Activated CD4-positive, alpha-beta T cell treated with anti-CD3 and anti-CD28 coated beads, Interleukin-2, amount 50 U/mL, for 24 hours (primary cell): ENCODE results near the gene SLAIN1.
A peak's percentile ranks its signal among the peaks of the same experiment; 100 is the strongest.
"Not testable (repeated sequence)": the region's sequence is repeated elsewhere in the genome, so short reads cannot be mapped to it uniquely, and the experiment has no call there.

Source experiments
- DNase-seq, 2 donors: peaks; one replicate each; pipeline ENCODE4 v3.0.0-alpha.2; 2020; ENCODE audit warnings: low read depth in 1 of 2, low spot score in 1 of 2

SLAIN1 gene

DNA sequence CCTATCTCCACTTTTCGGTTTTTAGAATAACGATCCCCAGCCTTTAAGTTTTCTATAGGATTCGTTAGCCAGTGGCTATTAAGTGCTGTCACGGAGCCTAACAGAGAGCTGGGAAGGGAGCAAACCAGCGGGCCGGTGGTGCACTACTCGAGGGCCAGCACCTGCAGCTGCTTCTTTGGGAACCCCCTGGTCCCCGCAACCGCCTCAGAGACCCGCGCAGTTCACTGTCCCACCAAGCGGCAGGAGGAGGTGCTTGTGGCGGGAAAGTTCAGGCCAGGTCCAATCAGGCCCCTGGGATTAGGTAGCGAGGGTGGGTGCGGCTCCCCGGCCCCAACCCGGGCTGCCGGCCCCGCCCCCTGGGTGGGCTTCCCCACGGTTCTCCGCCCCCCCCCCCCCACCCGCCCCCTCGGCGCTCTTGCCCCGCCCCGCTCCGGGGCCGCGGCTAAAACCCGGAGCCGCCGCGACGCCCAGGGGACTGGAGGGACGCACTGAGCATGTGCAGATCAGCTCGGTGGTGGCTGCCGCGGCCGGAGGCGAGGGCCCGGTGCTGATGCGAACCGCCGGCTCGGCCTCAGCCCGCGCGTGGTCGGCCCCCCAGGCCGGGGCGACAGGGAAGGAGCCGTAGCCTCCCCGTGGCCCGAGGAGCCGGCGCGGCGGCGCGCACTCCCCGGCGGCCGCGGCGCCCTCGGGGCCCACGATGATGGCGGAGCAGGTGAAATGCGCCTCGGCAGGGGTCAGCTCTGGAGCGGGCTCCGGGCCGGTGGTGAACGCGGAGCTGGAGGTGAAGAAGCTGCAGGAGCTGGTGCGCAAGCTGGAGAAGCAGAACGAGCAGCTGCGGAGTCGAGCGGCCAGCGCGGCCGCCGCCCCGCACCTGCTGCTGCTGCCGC is at the start of gene SLAIN1:
Gene SLAIN1, plus strand, starts transcription at position 471 of the 887 bp plus-strand sequence. Its CDS starts 227 bp downstream, at position 698.
- peak; percentile 56 to 76 for DNase-seq

DNA sequence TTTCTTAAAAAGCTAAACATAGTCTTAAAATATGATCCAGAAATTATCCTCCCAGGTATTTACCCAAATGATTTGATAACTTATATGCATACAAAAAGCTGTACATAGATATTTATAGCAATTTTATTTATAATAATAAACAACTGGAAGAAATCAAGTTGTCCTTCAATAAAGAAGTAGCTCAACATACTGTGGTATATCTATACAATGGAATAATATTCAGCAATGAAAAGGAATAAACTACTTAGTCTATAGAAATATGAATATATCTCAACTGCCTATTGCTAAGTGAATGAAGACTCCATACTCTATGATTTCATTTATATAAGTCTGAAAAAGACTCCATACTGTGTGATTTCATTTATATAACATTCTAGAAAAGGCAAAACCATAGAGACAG is 47.1 kb upstream of the SLAIN1 start:
- DNase-seq: no peak

DNA sequence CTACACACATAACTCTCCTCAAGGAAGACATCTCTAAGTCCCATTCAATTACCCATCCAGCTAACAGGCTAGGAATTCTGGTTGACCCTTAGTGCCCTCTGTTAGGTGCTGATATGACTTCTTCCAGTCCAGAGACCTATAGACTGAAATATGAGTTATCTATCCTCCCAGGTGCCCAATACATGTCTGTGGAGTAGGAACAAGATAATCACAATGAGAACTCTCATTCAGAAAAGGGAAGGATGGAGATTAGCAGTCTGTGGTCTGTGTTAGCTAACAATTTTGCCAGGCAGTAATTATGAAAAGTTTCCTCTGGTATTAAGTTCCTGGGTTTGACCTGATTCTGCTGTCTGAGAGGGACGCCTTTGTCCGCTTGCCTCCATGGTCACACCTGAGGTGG is 44.2 kb upstream of the SLAIN1 start:
- no peak for DNase-seq

DNA sequence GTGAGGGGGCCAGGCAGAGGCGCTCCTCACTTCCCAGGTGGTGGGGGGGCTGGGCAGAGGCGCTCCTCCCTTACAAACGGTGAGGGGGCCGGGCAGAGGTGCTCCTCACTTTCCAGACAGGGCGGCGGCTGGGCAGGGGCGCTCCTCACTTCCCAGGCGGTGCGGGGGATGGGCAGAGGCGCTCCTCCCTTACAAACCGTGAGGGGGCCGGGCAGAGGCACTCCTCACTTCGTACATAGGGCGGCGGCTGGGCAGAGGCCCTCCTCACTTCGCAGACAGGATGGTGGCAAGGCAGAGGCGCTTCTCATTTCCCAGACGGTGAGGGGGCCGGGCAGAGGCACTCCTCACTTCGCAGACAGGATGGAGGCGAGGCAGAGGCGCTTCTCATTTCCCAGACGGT is 37.5 kb upstream of the SLAIN1 start:
- DNase-seq: not testable (repeated sequence)

DNA sequence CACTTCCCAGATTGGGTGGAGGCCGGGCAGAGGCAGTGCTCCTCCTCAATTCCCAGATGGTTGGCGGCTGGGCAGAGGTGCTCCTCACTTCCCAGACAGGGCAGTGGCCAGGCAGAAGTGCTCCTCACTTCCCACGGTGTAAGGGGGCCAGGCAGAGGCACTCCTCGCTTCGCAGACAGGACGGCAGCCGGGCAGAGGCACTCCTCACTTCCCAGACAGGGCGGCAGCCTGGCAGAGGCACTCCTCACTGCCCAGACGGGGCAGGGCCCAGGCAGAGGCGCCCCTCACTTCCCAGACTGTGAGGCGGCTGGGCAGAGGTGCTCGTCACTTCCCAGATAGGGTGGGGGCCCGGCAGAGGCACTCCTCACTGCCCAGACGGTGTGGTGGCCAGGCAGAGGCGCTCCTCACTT is 36.6 kb upstream of the SLAIN1 start:
- DNase-seq: no peak

DNA sequence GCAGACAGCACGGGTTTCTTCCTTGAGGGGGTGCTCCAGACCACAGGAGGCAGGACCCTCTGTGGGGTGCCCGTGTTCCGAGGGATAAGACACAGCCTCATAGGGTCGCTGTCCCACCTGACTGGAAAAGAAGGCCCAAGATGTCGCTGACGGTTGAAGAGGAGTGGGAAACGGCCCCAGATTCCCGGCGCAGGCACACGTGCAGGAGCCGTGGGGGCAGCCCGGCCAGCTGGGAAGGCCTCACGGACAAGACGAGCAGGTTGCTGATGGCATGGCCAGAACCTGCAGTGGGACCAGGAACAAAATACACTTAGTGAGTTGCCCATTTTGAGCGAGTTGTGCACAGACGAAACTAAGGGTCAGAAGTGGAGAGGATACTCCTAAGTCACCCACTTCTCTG is 35.2 kb upstream of the SLAIN1 start:
- not testable (repeated sequence) for DNase-seq

DNA sequence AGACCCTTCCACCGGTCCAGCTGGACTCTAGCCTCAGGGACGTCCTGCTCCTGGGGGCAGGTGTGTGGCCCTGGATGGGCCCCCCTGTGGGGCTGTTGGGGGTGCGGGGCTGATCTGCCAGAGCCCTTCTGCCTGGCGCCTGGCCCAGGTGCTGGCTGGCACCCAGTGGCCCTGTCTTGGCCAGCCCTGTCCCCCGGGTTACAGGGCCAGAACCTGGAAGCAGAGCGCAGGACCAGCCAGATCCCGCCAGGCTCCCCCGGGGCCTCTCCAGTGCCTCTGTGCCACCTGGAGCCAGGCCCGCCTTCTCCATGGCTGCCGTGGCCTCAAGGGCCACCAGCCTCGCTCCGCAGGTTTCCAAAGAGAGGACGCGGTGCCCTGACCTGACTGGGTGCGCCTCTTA is 34.7 kb upstream of the SLAIN1 start:
- DNase-seq: not testable (repeated sequence)

DNA sequence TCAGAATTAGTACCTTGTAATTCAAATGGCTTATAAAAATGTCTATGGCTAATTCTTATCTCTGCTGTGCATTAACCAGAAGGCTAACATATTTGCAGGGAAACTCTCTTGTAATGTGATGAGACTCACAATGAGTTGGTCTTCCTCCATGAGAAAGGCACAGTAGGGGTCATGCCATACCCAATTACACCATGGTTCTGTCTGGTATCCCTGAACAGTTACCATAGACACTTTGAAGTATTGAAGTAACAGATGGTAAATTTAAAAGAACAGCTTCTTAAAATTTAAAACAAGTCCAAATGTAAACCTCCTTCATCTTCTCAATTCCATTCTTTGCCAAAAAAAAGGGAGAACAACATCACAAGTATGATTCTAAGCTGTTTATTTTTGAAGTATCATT is 22.6 kb upstream of the SLAIN1 start:
- no peak for DNase-seq

DNA sequence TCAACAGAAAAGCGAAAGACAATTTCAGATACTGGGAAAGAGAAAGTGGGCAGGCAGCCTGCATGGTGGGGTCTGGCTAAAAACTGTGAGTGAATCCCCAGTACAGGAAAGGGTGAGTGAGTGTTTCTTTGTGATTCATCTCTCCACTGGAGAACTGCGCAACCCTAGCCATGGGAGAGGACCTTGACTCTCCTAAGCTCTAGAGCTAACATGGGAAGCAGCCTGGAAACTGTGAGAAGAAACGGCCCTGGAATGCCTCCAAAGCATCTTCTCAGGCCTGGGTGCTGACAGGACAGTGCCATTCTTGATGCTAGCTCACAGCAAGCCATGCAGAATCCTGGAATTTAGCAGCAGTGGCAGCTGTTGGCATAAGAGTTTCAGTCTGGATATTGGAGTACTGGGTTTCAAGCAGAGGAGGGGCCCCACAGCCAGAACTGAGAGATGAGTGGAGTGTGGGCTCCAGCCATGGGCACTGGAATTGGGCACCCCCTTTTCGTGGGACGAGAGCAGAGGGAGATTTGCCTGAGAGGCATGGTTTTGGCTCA is 18.7 kb upstream of the SLAIN1 start:
- DNase-seq: no peak

DNA sequence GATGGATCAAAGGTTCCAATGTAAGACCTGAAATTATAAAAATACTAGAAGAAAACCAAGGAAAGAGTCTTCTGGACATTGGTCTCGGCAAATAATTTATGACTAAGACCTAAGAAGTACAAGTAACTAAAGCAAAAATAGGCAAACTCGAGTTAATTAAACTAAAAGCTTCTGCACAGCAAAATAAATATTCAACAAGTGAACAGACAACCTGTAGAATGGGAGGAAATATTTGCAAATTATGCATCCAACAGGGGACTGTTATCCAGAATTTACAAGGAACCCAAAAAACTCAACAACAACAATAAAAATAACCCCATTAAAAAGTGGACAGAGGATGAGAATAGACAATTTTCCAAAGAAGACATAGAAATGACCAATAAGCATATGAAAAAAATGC is 9.7 kb upstream of the SLAIN1 start:
- no peak for DNase-seq

DNA sequence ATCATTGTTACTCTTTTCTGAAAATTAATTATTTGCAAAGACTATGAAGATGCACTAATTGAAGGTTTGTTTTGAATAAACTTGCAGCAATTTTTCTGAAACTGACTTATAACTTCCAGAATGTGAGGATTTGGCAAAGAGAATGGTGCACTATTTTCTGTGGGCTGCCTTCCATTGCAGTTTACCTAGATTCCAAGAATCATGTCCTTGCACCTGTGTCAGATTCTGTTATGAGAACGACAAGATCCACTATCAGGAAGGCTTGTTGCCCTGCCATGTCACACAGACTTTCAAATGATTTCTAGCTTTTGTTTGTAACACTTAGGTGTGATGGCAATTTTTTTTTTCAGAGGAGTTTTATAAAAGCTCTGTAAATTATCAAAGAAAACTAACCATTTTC is 5.6 kb upstream of the SLAIN1 start:
- no peak for DNase-seq

DNA sequence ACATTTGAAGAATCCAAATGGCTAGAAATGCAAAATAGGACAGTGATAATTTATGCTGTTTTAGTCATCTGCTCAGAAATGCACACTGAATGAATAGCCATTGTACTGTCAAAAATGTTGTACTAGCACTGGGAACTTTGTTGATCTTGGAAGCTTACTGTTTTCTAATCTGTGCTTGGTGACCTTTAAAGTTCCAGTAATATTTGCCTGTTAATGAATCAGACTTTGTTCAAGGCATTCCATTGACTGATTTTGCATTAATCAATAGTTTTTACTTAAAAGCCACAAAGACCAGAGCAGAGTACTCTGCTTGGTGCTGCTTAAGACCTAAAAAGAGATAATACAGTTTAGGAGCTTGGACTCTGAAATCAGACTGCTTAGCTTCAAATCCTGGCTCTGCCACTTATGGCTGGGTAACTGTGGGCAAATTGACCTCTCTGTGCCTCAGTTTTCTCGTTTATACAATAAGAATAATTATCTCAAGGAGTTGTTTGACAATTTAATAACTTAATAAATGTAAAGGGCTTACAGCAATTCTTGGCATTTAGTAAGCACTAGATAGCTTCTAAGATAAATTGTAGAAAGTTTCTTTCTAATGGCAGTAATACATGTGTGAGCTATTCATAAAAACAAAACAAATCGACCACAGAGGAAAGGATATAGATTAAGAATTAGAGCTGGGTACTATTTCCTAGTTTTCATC is 4.6 kb upstream of the SLAIN1 start:
- no peak for DNase-seq

DNA sequence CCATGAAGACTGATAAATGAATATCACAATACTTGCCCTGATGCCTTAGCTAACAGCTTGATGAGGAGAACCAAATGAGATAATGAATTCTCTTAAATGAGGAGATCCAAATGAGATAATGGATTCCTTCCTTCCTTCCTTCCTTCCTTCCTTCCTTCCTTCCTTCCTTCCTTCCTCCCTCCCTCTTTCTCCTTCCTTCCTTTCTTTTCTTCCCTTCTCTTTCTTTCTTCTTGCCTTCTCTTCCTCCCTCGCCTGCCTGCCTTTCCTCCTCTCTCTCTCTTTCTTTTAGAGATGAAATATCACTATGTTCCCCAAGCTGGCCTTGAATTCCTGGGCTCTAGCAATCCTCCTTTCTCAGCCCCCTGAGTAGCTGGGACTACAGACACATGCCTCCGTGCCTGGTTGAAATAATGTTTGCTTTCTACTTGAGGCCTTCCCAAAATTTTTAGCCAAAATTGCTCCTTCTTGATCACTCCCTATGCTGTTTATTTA is 4.0 kb upstream of the SLAIN1 start:
- no peak for DNase-seq

DNA sequence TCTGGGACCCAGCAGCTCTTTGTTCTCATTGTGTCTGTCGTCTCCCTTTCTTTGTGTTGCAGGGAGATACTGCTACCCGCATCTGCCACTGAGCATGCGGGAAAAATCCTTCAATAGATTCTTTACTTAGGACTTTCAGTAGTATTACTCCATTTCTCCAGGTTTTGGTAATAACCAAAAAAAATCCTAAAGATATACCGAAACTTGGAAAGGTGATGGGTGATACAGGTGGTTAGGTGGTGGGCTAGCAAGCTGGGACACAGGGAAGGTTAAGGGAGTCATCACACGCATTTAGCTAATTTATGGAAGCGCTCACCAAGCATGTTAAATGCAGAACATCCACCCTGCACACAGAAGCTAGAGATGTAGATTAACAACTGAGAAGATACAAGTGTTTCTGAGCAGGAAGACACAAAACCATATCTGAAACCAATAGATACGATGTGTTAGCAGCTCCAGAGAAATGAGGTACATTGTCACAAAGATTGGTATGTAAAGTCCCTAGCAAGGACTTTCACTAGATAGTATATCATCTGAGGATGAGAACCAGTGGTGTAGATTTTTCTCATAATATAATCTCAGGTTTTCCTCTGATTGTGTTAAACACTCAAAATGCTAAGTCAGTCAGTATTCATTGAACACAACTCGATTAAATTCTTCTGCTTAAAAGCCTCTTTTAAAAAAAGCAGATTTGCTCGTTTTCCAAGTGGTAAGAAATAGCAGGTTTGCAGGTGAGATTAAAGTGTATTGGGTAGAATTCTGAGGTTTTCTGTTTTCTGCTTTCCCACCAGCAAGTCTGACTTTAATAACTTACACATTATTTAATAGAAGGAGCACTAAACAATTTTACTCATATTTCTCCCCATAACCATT is 1.2 kb upstream of the SLAIN1 start:
- no peak for DNase-seq

DNA sequence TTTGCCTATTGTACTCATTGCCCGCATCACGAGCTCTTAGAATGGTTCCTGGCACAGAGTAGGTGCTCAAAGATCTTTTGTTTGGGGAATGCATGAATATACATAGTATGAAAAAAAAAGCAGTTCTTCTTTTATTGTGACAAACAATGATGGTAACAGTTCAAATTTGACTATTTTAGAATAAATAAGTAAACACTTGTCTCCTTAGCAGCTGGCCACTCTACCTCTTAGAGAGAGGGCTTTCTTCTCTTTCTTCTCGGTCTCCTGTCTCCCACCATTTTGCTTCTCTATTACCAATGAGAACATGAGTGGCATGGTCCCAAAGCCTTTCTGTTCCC is 639 bp upstream of the SLAIN1 start:
- DNase-seq: no peak

DNA sequence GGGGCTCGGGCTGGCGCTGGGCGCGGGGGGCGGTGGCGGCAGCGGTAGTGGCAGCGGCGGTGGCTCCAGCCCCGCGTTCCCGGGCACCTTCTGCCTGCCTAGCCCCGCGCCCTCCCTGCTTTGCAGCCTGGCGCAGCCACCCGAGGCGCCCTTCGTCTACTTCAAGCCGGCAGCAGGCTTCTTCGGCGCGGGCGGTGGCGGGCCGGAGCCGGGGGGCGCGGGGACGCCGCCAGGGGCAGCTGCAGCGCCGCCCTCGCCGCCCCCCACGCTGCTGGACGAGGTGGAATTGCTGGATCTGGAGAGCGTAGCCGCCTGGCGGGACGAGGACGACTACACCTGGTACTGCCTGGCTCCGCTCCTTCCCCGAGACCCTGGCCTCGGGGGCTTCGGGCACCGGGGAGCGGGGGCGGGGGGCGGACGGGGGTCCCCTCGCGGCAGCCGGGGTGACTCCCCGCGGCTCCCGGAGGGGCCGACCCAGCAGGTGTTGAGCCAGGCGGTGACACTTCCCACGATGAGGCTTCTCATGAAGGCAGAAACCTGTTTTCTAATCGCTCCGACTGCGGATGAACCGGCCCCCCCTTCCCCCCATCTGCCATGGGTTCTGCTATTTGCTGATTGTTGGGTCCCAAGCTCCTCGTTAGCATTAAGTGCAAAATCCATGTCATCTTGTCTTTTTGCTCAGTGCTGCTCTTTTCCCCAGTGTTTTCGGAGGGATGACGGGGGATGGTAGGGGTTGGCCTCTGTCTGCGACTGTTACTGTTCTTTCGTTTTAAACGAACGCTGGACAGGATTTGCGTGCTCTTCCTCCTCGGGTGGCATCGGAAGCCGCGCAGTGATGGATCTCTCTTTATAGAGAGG is 943 bp downstream of the SLAIN1 start:
- peak; percentile 12 to 25 for DNase-seq

DNA sequence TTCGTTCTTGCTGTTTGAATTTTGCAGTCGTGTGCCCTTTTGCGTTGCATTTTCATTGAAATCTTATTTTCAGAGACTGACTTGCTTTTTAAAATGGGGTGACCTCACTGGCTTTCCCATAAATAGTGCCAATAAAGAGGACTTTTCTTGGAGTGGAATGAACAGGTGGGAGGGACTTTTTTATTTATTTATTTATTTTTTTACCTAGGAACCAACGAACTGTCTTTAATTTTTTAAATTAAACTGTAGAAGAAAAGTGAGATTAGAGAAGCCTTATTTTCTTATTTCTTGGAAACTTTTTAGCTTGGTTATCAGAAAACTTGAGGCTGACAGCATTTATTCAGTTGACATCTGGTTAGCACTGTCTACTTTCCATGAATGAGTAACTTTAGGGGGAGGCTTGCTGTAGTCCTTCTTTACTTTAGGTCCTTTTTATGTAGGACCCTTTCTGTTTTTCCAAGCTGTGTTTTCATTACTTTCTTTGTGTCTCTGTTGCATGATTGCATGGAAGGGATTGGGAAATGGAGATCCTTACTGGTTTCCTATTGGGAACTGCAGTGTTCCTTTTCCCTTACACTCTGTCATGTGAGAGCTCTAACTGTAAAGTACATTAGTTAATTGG is 1.7 kb downstream of the SLAIN1 start:
- DNase-seq: no peak

DNA sequence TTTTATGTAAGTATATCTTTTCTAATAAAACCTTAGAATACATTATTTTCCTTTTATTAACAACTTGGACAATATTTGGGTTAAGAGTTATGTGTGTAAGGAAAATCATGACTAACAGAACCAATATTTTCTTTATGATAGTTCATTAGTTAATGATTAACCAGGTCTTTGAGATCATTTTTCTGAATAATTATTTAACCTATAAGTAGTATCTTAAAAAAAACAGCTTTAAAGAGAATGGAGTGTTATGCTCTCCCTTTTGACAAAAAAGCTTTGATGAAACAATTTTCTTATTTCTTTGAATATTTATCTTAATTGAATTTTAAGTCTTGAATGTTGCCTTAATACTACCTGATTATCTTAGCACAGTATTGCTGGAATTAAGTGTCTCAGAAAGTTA is 3.8 kb downstream of the SLAIN1 start:
- no peak for DNase-seq

DNA sequence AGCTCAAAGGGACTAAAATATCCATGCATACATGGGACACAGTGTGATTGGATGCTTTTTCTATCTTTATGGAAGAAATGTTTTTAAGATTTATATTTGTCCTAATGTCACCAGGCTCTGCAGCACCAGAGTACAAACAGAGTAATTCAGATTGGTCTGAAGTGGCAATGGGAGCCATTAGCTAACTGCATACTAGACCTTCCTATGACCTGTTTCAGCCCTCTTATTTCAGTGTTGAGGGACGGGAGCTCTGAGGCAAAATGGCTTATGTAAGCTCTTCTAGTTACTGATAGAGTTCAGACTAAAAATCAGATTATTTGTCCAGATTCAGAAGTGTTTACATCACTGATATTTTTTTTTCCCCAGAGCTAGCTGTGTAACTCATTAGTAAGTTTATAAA is 4.9 kb downstream of the SLAIN1 start:
- DNase-seq: no peak

DNA sequence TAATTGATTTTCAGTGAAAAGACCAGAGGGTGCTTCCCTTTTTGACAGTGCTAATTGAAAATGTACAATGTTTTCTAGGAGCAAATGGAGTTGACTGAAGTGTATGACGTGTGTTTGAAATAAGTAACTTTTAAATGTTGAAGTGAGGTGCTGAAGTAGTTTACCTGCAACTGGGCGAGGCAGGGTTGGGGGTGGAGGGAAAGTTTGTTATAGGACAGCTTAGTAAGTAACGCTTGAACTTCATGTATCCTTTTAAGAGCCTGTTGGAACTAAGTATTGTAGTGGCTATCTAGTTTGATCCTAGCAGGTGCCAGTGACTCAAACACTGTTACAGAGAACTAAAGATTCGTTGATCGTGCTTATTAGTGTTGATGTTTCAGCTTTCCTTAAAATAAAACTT is 5.9 kb downstream of the SLAIN1 start:
- DNase-seq: no peak
